Neutrophil (primary cell): ENCODE results near the gene TDRKH.
"Not testable (repeated sequence)": the region's sequence is repeated elsewhere in the genome, so short reads cannot be mapped to it uniquely, and the experiment has no call there.

Source experiments
- H3K27ac ChIP-seq: fragments of 200-600 bp; sonication (generic); 2 replicates; pipeline ENCODE4 v1.5.1; 2016; ENCODE audit warnings: mild to moderate bottlenecking, moderate library complexity
- H3K27me3 ChIP-seq: fragments of 200-600 bp; sonication (generic); 2 replicates; pipeline ENCODE4 v1.6.0; 2016; ENCODE audit warnings: mild to moderate bottlenecking
- H3K36me3 ChIP-seq: fragments of 200-600 bp; sonication (generic); 2 replicates; pipeline ENCODE4 v1.5.1; 2017
- H3K4me1 ChIP-seq, 2 experiments: fragments of 200-600 bp in 1 of 2; sonication (generic) in 1 of 2; 1 replicate in 1 of 2; 2 replicates in 1 of 2; pipeline versions ENCODE4 v1.5.1 to v1.6.1; 2013 to 2016; ENCODE audit warnings: low read depth in 1 of 2, low read length in 1 of 2, mild to moderate bottlenecking in 1 of 2, moderate library complexity in 1 of 2; ENCODE audit not compliant: control insufficient read depth in 1 of 2, insufficient read depth in 1 of 2
- H3K4me3 ChIP-seq, 2 experiments: fragments of 200-600 bp in 1 of 2; sonication (generic) in 1 of 2; 1 replicate in 1 of 2; 2 replicates in 1 of 2; pipeline ENCODE4 v1.5.1; 2013 to 2016; ENCODE audit warnings: low read depth in 1 of 2, low read length in 1 of 2, mild to moderate bottlenecking in 1 of 2, moderate library complexity in 1 of 2
- H3K9me3 ChIP-seq: fragments of 200-600 bp; sonication (generic); 2 replicates; pipeline ENCODE4 v1.5.1; 2016
- CTCF ChIP-seq: fragments of 200-600 bp; sonication (generic); IDR thresholded peaks from 2 replicates; pipeline ENCODE4 v1.5.1; 2016; ENCODE audit warnings: antibody characterized with exemption

Gene TDRKH

GRCh38 chr1:151741516-151741915 is 48.8 kb downstream of the TDRKH start:
- Histone ChIP-seq H3K27ac (no peak overlapping the region), H3K4me1 (no peaks in the 10 kb centered on the region), H3K36me3 (no peaks in the 10 kb centered on the region), H3K9me3 (no peaks in the 10 kb centered on the region), H3K4me3 (no peak overlapping the region), H3K27me3 (peaks cover 67% of the 10 kb centered on the region)
- no peak for TF ChIP-seq CTCF

GRCh38 chr1:151739590-151740355 is 50.5 kb downstream of the TDRKH start:
- TF ChIP-seq CTCF = no peak
- Histone ChIP-seq H3K4me3 (no peak overlapping the region), H3K36me3 (no peaks in the 10 kb centered on the region), H3K9me3 (no peaks in the 10 kb centered on the region), H3K4me1 (no peaks in the 10 kb centered on the region), H3K27ac (no peak overlapping the region), H3K27me3 (peaks cover 49% of the 10 kb centered on the region)

- Histone ChIP-seq H3K4me1 (no peaks in the 10 kb centered on the region), H3K36me3 (no peaks in the 10 kb centered on the region), H3K27me3 (peaks cover 45% of the 10 kb centered on the region), H3K9me3 (no peaks in the 10 kb centered on the region), H3K4me3 (no peak overlapping the region), H3K27ac (no peak overlapping the region)
- no peak for TF ChIP-seq CTCF
Measured at GRCh38 chr1:151737479-151737878, 52.8 kb downstream of the TDRKH start.

- no peak for TF ChIP-seq CTCF
- Histone ChIP-seq H3K4me3 (no peak overlapping the region), H3K9me3 (no peaks in the 10 kb centered on the region), H3K36me3 (no peaks in the 10 kb centered on the region), H3K27me3 (peaks cover 46% of the 10 kb centered on the region), H3K4me1 (no peaks in the 10 kb centered on the region), H3K27ac (no peak overlapping the region)
Measured at GRCh38 chr1:151737026-151737425, 53.3 kb downstream of the TDRKH start.

- H3K4me3 ChIP-seq = not testable (repeated sequence)
Measured at GRCh38 chr1:151733995-151734394, 56.3 kb downstream of the TDRKH start.

GRCh38 chr1:151733126-151733525 is 57.2 kb downstream of the TDRKH start:
- no peak overlapping the region for H3K27ac ChIP-seq
- H3K27me3 ChIP-seq = peaks cover 61% of the 10 kb centered on the region
- no peaks in the 10 kb centered on the region for H3K9me3 ChIP-seq
- no peak overlapping the region for H3K4me3 ChIP-seq
- no peaks in the 10 kb centered on the region for H3K4me1 ChIP-seq
- TF ChIP-seq CTCF = no peak
- H3K36me3 ChIP-seq = no peaks in the 10 kb centered on the region

More at GRCh38 chr1:151733995-151734394, 56.3 kb downstream of the TDRKH start:
- not testable (repeated sequence) for H3K36me3 ChIP-seq, H3K27ac ChIP-seq, H3K4me1 ChIP-seq, H3K9me3 ChIP-seq
- H3K27me3 ChIP-seq = peaks cover 52% of the 10 kb centered on the region
